HG03103 (cell line): ENCODE data around the gene EED.
"Not testable (repeated sequence)": the region's sequence is repeated elsewhere in the genome, so short reads cannot be mapped to it uniquely, and the experiment has no call there.

ENCODE experiments used
- ATAC-seq: cut with Tn5 transposase; IDR thresholded peaks from one replicate; pipeline ENCODE4 v1.9.1; 2021; ENCODE audit warnings: low read depth; ENCODE audit not compliant: unreplicated experiment

EED gene

DNA sequence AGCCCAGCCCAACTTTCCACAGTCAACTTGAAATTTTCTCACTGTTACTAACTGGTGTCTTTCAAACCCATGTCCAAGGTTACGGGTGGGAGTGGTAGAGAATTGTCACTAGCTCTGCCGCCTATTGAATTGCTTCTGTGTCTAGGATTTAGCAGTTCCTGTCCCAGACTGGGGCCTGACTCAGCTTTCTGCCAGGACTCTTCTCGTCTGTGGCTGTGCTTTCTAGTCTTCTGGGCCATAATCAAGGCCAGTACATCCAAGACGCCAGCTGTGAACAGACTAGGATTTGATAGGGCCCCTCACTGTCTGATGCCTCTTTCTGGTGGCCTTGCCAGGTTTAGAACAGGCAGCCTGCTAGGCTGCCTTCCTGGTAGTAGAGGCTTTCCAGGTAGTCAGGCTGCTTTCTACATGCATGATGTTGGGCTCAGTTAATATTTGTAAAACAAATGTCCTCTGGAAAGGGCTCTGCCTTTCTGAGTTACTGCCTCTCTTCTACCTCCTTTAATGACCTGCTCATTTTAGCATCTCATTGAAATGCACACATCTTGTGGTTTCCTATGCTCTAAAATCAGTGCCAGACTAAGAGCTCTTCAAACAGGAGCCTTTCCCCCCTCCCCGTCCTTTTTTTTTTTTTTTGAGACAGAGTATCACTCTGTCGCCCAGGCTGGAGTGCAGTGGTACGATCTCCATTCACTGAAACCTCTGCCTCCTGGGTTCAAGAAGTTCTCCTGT lies 44.4 kb downstream of the EED start:
- no peak for ATAC-seq

DNA sequence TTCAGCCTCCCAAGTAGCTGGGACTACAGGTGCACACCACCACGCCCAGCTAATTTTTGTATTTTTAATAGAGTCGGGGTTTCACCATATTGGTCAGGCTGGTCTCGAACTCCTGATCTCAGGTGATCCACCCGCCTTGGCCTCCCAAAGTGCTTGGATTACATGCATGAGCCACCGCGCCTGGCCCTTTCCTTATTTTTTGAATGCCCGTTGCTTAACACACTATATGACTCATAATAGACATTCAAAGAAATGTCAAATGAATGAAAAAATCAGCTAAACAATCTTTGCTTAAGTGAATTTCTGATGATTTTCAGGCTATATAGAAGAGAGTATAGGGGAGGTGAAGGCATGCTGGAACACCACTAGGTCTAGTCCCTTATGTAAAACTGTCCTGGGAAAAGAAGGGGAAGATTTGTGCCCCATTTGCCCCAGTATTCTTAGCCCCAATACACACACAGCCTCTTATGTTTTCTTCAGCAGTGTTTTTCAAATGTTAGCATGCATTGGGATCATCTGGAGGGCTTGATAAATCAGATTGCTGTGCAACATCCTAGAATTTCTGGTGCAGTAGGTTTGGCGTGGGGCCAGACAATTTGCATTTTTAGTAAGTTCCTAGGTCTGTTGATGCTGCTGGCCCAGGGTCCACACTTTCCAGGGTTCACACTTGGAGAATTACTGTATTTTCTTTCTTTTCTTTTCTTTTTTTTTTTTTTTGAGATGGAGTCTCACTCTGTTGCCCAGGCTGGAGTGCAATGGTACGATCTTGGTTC lies 45.1 kb downstream of the EED start:
- not testable (repeated sequence) for ATAC-seq

DNA sequence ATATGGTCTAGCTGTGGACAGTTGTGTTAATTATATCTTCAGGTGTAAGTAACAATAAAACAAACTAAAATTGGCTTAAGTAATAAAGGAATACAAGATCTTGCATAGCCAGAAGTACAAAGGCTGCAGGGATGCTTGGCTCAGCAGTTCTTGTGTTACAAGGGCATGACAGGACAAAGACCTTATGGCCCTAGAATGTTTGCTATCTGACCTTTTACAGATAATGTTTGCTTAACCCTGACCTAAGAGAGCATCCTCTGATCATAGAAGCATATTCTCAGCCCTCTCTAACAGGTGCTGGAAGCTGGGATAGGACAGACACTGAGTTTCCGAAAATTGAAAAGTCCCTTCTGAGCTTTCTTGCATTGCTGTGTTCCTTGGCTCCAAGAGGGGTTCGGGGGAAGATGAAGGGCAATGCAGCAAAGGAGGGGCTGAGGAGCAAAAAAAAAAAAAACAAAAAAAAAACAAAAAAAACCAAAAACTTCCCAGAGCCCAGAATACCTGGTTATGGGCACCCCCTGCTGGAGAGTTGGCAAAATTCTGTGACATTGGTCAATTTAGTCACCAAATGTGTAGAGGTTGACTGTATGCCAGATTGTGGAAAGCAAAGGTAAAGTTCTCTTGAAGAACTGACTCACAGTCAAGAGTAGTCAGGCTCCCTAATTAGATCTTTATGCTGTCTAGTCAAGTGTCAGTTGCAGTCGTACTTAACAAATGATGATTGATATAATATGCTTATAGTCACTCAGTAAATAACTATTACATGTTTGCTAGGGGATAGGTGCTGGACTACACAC lies 47.1 kb downstream of the EED start:
- ATAC-seq, result no peak

DNA sequence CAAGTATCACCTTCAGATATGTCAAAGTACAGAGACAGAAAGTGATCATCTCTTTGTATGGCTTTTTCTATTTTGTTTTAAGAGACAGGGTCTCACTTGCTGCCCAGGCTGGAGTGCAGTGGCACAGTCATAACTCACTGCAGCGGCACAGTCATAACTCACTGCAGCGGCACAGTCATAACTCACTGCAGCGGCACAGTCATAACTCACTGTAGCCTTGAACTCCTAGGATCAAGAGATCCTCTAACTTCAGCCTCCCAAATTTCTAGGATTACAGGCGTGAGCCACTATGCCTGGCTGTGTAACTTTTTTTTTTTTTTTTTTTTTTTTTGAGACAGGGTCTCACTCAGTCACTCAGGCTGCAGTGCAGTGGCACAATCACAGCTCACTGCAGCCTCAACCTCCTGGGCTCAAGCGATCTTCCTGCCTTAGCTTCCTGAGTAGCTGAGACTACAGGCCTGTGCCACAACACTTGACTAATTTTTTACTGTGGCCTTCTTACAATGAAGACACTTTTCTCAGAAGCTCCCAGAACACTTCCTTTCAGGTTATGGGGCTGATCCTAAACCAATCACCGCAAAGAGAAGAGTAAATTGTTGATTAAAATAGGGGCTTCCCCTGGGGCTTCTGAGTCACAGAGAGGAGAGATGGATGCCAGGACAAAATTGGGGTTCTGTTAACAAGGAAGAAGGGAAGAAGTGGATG lies 48.5 kb downstream of the EED start:
- peak; percentile 62 for ATAC-seq

DNA sequence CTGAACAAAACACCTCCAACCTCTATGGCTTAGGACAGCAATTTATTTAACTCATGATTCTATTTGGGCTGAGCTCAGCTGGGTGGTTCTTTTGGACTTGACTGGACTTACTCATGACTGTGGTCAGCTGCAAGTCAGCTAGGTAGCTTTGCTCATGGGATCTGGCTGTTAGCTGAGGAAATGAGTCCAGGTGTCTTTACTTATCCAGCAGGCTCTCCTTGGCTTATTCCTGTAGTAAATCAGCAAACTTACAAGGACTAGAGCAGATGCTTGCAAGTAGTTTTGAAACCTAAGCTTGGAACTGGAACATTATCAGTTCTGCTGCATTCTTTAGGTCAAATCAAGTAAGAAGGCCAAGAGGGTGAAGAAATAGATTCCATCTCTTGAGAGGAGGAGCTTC lies 49.5 kb downstream of the EED start:
- ATAC-seq, result no peak

DNA sequence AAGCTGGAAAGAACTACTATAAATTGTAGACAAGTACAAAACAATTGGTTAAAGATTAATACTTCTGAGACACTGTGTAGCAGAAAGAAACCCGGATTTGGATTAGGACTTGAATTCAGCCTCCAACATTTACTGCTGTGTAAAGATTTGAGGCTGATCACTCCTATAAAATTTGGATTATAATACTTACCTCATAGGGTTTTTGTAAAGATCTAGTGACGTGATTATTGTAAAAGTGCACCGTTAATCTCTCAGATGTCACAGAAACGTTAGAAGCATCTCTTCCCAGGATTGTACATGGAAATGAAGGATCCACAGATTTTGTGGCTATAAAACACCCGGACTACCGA lies 57.2 kb downstream of the EED start:
- ATAC-seq, result peak; percentile 16

DNA sequence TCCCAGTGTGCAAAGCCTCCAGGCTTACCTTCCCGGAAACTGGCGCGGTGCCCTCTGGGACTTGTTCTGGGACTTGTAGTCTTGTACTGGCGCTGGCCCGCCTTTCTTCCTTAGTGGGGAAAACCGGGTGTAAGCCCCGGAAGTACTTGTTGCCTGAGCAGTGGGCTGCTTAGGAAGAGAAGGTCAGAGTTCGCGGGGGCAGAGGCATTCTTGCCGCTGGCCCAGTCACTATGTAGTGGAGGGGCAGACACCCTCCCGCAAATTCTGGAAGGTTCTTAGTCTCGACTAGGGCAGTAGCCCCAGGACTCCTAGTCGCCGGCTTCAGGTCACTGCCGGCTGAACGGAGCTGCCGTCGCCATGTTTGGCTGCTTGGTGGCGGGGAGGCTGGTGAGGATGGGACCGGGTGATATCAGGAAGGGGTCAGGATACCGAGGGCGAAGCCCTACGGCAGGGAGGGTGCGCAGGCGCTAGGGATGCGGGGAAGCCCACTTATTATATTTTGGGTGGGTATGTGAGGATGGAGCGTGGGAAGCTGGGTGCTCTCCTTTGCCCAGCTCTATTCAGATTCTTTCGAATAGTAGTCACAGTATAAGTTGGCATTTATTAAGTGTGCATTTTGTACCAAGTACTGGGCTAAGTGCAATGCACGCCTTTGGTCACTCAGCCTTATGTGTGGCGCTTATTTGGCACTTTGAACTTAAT lies 57.7 kb downstream of the EED start, which contains the start of gene HIKESHI:
HIKESHI (plus strand) TSS at position 149 of the 702 bp plus-strand sequence; CDS start at position 358, 209 bp downstream.
- peak; percentile 98 for ATAC-seq

DNA sequence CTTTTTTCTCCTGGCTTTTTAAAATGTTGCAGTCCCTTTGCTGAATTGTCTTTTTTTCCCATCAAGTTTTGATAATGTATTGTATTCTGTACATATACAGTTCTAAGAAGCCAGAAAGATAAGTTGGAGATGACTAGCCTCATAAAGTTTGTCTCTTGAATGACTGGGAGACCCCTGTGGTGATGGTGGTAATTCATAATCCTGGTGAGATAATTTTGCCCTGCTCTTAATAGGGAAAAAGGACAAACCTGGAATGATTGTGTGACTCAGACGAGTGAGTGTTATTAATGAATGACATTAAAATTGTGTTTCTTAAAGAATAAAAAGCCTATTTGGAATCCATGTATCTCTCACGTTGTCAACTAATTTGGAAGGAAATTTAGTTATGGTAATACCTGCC lies 58.7 kb downstream of the EED start:
- ATAC-seq, result no peak

DNA sequence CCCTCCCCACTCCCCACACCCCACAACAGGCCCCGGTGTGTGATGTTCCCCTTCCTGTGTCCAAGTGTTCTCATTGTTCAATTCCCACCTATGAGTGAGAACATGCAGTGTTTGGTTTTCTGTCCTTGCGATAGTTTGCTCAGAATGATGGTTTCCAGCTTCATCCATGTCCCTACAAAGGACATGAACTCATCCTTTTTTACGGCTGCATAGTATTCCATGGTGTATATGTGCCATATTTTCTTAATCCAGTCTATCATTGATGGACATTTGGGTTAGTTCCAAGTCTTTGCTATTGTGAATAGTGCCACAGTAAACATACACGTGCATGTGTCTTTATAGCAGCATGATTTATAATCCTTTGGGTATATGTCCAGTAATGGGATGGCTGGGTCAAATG lies 64.2 kb downstream of the EED start:
- not testable (repeated sequence) for ATAC-seq

DNA sequence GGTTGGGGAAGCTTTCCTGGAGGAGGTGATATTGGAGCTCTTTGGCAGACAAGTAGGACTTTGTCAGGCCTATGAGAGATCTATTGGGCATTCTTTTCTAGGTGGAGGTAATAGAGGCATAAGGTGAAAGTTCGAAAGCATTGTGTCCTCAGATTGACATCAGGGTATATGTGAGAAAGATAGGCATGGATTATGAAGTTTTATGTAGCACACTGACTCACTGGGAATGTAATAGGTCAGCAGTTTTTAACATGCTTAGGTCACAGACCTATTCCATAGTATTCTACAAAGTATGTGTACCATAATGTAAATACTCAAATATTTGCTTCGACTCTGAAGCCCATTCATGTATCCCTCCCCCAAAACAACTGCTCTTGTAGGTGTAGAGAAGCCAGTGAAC lies 69.2 kb downstream of the EED start:
- no peak for ATAC-seq

DNA sequence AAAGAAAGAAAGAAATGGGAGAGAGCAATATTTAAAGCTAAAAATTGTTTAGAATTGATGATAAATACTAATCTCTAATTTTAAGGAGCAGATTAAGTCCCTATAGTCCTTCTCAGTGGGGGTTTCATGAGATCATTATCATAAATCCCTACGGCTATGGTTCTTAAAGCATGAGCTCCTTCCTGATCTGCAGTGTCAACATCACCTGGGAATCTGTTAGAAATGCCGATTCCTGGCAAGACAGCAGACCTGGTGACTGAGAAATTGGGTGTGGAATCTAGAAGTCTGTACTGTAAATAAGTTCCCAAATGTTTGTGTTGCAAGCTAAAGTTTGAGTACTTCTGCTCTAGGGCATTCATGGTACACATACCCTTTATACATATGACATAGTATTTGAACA lies 70.1 kb downstream of the EED start:
- ATAC-seq, result no peak
